HG03039 (cell line): ENCODE measurements around the gene PLRG1.

Experiments used
- ATAC-seq: cut with Tn5 transposase; IDR thresholded peaks from one replicate; pipeline ENCODE4 v1.9.1; 2021; ENCODE audit warnings: mild to moderate bottlenecking, moderate library complexity; ENCODE audit not compliant: unreplicated experiment

The PLRG1 gene

DNA sequence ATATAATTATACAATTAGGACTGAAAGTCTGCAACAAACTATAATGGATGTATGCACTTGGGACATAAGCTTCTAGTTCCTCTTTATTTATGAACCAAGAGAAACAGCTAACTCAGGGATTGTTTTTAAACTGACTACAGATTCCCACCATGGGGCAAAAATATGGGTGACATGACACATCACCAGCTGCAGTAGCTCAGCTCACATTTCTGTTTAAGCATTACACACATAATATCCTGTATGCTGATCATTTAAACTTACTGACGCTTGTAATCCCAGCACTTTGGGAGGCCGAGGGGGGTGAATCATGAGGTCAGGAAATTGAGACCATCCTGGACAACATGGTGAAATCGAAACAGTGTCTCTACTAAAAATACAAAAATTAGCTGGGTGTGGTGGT, 24.1 kb upstream of the PLRG1 start:
- ATAC-seq = no peak

DNA sequence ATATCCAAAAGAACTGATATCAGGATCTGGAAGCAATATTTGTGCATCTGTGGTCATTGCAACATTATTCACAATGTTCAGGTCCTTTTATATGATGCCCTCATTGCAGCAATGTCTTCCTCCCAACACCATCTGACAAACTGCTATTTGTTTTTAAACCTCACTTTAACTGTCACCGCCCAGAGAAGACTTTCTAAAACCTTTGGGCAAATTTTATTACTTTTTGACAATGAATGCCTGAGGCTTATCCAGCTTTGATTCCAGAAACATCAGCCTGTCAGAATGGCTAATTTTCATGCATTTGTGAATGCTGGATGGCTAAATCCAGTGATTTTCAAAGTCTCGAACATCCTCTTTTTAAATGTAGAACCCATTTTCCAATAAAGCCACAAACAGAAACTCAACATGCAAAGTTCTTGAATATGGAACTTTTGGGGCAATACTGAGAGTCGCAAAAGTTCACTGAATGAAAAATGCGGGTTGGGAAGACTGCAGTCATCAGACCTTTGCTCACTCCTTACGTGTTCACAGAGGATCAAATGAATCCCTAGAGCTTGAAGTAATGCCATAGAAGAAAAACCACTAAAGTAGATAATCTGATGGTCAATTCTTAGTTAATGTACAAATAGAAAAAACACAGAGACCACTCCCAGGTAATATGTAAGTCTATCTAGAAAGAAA, 23.1 kb upstream of the PLRG1 start:
- no peak for ATAC-seq

DNA sequence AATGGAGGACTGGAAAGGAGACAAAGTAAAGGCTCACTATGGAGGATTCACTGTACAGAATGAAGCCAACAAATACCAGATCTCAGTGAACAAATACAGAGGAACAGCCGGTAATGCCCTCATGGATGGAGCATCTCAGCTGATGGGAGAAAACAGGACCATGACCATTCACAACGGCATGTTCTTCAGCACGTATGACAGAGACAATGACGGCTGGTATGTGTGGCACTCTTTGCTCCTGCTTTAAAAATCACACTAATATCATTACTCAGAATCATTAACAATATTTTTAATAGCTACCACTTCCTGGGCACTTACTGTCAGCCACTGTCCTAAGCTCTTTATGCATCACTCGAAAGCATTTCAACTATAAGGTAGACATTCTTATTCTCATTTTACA, 19.4 kb upstream of the PLRG1 start:
- ATAC-seq = no peak

DNA sequence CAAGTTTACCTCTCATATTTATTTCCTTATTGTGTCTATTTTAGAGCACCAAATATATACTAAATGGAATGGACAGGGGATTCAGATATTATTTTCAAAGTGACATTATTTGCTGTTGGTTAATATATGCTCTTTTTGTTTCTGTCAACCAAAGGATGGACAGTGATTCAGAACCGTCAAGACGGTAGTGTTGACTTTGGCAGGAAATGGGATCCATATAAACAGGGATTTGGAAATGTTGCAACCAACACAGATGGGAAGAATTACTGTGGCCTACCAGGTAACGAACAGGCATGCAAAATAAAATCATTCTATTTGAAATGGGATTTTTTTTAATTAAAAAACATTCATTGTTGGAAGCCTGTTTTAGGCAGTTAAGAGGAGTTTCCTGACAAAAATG, 18.8 kb upstream of the PLRG1 start:
- no peak for ATAC-seq

DNA sequence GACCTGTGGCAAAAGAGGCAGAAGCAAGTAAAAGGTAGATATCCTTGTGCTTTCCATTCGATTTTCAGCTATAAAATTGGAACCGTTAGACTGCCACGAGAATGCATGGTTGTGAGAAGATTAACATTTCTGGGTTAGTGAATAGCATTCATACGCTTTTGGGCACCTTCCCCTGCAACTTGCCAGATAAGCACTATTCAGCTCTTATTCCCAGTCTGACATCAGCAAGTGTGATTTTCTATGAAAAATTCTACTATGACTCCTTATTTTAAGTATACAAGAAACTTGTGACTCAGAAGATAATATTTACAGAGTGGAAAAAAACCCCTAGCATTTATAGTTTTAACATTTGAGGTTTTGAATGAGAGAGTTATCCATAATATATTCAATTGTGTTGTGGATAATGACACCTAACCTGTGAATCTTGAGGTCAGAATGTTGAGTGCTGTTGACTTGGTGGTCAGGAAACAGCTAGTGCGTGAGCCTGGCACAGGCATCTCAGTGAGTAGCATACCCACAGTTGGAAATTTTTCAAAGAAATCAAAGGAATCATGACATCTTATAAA, 16.5 kb upstream of the PLRG1 start:
- ATAC-seq = no peak

DNA sequence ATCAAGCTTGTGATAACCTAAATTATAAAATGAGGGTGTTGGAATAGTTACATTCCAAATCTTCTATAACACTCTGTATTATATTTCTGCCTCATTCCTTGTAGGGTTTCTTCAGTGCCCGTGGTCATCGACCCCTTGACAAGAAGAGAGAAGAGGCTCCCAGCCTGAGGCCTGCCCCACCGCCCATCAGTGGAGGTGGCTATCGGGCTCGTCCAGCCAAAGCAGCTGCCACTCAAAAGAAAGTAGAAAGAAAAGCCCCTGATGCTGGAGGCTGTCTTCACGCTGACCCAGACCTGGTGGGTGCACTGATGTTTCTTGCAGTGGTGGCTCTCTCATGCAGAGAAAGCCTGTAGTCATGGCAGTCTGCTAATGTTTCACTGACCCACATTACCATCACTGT, 15.5 kb upstream of the PLRG1 start:
- ATAC-seq = no peak

DNA sequence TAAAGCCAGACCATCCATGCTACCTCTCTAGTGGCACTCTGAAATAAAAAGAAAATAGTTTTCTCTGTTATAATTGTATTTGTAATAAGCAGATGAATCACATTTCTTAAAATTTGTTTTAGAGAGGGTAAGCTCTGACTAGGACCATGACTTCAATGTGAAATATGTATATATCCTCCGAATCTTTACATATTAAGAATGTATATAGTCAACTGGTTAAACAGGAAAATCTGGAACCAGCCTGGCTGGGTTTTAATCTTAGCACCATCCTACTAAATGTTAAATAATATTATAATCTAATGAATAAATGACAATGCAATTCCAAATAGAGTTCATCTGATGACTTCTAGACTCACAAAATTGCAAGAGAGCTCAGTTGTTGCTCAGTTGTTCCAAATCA, 14.1 kb upstream of the PLRG1 start:
- ATAC-seq = no peak

DNA sequence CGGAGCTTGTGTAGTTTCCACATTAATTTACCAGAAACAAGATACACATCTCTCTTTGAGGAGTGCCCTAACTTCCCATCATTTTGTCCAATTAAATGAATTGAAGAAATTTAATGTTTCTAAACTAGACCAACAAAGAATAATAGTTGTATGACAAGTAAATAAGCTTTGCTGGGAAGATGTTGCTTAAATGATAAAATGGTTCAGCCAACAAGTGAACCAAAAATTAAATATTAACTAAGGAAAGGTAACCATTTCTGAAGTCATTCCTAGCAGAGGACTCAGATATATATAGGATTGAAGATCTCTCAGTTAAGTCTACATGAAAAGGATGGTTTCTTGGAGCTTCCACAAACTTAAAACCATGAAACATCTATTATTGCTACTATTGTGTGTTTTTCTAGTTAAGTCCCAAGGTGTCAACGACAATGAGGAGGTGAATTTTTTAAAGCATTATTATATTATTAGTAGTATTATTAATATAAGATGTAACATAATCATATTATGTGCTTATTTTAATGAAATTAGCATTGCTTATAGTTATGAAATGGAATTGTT, 12.6 kb upstream of the PLRG1 start, which contains the start of gene FGB:
TSS of gene FGB (plus strand) at position 315 of the 558 bp plus-strand sequence. CDS start at position 323, 8 bp downstream.
- ATAC-seq = no peak

DNA sequence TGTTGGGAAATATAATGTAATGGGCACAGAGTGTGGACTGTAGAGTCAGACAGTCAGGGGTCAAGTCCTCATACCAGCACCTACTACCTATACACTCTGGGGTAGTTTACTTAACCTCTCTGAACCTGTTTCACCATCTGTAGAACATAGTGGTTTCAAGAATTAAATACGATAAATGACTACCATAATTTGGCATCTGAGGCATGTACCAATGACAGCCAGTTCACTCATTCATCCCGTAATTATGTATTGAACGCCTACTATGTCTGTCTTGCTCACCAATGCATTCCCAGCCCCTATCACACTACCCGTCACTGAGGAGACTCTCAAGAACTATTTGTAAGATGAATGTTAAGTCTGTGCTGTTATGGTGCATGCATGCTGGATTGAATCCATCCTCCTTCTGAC, 10.6 kb upstream of the PLRG1 start:
- no peak for ATAC-seq

DNA sequence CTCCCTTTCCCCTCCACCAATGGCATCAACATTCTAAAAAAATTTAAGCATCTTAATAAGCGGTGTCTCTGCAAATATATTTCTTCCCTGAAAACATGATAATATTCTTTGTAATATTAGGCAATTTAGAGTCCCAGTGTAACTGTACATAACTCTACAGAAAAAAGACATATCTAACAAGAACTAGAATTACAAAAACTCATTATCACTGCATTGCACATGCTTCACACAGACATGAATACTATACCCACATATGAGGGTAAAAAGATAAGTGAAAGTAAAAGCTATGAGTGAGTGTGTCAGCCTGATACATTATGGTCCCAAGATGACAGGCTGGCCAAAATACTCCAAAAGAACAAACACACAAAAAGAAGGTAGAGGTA, 10.2 kb upstream of the PLRG1 start:
- ATAC-seq = no peak

DNA sequence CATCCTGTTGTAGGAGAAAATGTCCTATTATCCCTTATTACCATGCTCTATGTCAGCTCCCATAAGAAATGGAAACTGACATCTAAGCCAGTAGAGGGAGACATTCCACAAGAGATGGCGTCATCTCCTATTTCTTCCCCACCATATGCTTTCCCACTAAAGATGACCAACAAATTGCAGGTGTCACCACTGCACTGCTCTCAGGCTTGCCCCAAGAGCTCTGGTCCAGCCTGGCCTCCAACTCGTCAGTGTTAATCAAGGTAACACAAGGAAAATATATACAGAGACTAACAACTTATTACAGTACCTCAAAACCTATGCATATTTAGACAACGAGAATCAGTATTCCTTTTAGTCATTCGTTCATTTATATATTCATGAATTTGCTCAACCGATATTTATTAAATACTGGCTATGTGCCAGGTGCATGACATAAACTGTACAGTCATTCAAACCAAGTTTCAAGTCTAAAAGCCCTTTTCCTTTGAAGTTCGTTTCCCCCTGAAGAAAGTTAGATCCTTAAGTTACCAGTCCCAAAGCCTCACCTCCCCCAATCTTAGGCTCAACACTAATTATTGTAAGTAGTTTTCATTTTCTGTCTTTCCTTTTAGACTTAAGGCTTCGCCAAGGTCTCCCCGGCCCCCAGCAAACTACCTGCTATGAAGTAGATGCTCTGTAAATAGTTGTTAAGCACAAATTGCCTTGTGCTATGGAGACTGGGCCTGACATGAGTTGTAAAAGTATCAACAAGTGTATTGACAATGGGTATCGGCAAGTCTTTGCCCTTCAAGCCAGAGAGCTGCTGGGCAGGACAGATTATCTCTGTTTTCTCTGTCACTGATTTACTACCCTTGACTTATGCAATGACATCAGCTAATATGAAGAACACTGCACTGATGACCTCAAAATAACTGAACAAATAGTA, 9.6 kb upstream of the PLRG1 start:
- ATAC-seq = peak; percentile 80

DNA sequence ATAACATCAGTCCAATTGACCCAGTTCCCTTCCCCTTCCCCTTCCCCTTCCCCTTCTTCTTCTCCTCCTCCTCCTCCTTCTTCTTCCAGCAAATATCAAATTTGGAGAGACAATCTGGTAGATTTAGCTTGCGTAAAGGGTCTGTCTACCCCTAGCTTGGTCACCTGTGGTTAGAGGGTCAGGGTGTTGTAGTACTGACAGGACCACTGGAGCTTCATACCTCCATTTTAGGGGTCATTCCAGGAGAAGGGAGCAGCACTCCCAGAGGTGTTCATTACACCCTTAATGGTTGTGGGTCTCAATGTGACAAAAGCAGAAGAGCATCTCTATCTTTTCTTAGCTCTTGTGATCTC, 8.9 kb upstream of the PLRG1 start:
- no peak for ATAC-seq

DNA sequence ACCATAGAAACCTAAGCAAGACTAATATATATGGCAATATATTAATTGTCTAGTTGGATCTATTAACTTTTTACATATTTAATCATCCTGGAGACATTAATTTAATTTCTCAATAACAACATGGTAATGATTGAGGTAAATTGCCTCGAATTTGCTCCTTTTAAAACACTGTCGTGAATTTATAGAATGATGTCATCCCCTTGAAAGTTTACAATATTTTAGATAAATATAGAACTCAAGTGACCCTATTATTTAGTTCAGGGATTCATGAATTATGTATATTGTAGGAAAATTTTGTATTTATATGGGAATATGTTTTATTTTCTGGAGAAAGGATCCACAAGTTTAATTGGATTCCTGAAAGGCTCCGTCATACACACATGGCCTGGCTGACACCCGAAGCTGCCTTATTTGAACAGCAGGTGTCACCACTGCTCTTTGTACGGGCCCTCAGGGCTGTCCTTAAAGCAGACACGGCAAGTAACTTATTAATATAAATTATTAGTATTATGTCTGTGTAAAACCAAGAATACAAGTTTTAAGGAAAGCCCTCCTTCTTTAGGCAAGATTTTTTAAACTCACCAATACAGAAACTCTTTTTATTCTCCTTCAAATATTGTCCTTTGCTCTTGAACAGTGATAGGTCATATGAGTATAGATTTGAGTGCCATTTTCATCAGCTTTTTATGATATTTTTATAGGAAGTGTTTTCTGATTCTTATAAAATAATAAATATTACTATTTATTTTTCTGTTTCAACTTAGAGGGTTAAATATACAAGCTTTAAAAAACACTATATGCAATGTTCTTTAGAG, 1.9 kb upstream of the PLRG1 start:
- ATAC-seq = peak; percentile 49

DNA sequence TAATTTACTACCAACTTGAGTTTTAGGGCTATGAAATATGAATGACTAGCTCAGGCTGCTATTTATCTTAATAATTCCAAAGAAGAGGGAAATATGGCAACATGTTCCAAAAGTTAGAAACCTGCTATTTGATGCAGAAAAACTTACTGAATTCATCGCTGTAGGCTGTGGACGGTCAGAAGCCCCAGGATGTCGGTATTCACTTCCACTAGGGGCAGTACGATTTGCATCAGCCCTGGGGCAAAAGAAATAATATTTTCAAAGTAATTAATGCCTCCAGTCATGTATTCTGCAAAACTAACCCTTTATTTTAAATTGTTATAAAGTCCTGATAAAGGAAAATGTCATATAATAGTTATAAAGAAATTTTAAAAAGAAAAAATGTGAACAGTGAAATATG, 4.5 kb downstream of the PLRG1 start:
- no peak for ATAC-seq

DNA sequence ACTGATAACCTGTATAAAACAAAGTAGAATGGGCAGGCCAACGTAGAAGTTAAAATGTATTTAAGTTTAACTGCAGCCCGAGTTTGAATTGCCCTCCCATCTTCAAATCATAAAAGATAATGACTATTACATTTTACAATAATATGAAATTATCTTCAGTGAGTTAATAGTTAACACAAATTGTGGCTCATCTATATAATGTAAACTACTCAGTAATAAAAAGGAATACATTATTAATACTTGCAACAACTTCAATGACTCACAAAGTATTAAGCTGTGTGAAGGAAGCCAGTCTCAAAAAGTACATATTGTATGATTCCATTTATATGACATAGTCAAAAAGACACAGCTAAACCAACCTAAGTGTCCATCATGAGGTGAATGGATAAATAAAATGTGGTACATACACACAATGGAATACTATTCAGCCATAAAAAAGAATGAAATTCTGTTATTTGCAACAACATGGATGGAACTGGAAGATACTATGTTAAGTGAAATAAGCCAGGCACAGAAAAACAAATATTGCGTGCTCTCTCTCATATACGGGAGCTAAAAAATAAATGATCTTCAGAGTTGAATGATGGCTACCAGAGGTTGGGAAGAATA, 7.8 kb downstream of the PLRG1 start:
- no peak for ATAC-seq

DNA sequence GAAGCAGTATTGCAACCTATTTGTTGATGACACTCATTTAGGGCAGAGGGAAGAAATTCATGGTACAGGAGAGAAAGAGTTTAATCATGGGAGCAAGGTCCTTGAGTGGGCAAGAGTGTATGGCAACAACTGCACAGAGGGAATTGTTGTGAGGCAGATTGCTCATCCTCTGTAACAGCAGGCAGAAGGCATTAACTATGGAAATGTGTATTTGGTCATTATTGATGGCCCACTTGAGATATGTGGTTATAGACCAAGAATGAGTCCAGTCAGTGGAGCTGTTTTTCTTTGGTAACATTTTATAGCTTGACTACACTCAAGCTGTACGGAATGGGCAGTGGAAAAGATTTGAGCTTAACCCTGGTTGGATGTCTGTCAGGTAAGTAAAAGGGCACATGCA, 15.9 kb downstream of the PLRG1 start:
- no peak for ATAC-seq

DNA sequence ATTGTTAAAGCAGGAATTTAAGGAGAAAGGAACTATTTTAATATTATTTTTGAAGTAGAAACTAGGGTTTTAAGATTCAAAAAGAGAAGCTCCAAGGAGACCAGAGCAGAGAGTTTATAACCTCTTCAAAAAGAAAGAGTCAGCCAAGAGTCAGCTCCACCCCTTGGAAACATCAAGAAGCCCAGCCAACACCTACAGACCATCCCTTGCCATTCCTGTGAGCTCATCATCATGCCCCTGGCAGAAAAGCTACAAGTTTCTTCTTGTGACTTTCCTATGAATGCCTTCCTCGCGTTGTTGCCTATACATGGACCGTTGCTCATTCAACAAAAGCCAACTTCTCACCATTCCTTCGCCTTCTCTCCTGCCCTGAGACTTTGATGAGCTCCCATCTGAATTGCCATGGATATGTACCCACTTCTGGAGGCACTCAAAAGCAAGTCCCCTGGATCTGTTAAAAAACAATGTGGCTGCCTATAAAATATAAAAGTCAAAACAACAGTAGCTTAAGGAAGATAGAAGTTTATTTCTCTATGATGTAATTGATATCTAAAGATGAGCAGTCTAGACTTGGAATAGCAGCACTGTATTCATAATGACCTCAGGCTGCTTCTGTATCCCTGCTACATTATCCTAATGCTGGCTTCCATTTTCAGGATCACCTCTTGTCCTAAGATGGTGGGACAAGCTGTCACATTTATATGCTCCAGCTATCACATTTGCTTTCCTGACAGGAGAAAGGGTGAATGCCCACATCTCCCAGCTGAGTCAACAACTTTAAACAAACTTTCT, 20.3 kb downstream of the PLRG1 start:
- ATAC-seq = no peak

DNA sequence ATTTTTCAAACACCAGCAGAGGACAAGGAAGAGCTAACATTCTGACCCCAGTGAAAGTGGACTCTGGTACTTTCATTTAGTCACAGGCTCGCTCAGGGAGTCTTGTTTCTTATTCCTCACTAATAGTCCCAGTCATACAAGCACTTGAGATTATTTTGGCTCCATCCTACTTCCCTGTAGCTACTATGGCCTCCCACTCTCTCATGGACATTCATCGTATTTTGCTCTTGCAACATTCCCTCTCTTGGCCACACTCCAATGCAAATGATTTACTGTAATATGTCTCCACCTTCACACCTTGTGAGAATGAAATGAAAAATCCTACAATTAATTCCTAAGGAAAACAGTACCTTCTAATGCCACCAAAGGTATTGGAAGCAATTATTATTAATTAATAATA, 21.3 kb downstream of the PLRG1 start:
- ATAC-seq = no peak

DNA sequence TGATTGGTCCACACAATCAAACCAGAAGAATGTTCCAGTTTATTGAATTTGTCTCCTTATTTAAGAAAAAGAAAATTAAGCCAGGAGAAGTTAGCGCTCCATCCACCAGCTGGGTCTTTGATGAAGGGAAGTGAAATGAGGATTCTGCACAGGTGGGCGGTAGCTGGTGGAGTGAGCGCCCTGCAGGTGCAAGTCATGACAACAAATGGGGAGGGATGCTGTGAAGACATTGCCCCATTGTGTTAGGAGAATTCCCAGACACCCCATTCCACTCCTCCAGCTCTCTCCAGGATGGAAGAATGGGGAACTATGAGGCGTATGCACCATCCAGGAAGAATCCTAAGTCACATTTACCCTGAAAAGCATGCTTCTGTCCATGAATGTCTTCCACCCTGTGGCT, 22.9 kb downstream of the PLRG1 start:
- ATAC-seq = no peak

DNA sequence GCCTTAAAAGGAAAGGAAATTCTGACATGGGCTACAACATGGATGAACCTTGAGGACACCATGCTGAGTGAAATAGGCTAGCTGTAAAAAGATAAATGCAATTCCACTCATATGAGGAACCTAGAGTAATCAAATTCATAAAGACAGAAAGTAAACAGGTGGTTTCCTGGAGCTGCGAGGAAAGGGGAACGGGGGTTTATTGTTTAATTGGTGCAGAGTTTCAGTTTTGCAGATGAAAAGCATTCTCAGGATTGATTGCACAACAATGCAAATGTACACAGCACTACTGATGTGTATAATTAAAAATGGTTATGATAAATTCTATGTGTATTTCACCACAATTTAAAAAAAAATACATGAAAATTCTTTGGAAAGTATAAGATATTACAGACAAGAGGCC, 24.0 kb downstream of the PLRG1 start:
- no peak for ATAC-seq
